Astrocyte (in vitro differentiated cells and primary cell): ENCODE measurements around the gene DIP2C. TPM values are rescaled to one million over a fixed set of nuclear protein-coding genes. Genes with fewer than 3 reads are reported as not detected.

ENCODE experiments used
- DNase-seq: peaks from one replicate; pipeline ENCODE4 v3.0.0-alpha.2; 2010; ENCODE audit warnings: low read depth
- FAIRE-seq: peaks from 2 replicates; lab custom pipeline; 2011; peaks lifted over from hg19 to GRCh38; lab: Jason Lieb, UNC
- H2AFZ ChIP-seq: 2 replicates; pipeline ENCODE4 v1.6.0; 2012; ENCODE audit warnings: low read depth, low read length, inconsistent platforms
- H3K27ac ChIP-seq: 2 replicates; pipeline ENCODE4 v1.5.1; 2011; ENCODE audit warnings: low read depth, low read length, inconsistent platforms
- H3K27me3 ChIP-seq: 2 replicates; pipeline ENCODE4 v1.6.0; 2011; ENCODE audit warnings: low read length, inconsistent platforms; ENCODE audit not compliant: insufficient read depth
- H3K36me3 ChIP-seq: 2 replicates; pipeline ENCODE4 v1.5.1; 2011; ENCODE audit warnings: low read length, inconsistent platforms; ENCODE audit not compliant: insufficient read depth
- H3K4me1 ChIP-seq: 2 replicates; pipeline ENCODE4 v1.5.1; 2011; ENCODE audit warnings: low read length, inconsistent platforms; ENCODE audit not compliant: insufficient read depth
- H3K4me2 ChIP-seq: 2 replicates; pipeline ENCODE4 v1.6.0; 2012; ENCODE audit warnings: low read length, inconsistent platforms
- H3K4me3 ChIP-seq: 2 replicates; pipeline ENCODE4 v1.5.1; 2011; ENCODE audit warnings: low read depth, mild to moderate bottlenecking, low read length, inconsistent platforms; ENCODE audit not compliant: insufficient read depth
- H3K79me2 ChIP-seq: 2 replicates; pipeline ENCODE4 v1.6.0; 2012; ENCODE audit warnings: mild to moderate bottlenecking, low read length, inconsistent platforms; ENCODE audit not compliant: insufficient read depth
- H3K9ac ChIP-seq: 2 replicates; pipeline ENCODE4 v1.6.0; 2012; ENCODE audit warnings: mild to moderate bottlenecking, low read length, inconsistent platforms
- H3K9me3 ChIP-seq: 2 replicates; pipeline ENCODE4 v1.5.1; 2012; ENCODE audit warnings: low read depth, mild to moderate bottlenecking, low read length, inconsistent platforms; ENCODE audit not compliant: insufficient read depth
- H4K20me1 ChIP-seq: 2 replicates; pipeline ENCODE4 v1.6.0; 2012; ENCODE audit warnings: low read length, inconsistent platforms; ENCODE audit not compliant: insufficient read depth
- H3K27ac Mint-ChIP-seq: one replicate; pipeline ENCODE4 v1.8.0; 2021; ENCODE audit warnings: mild to moderate bottlenecking, mixed read lengths; ENCODE audit not compliant: unreplicated experiment
- H3K27me3 Mint-ChIP-seq: one replicate; pipeline ENCODE4 v1.8.0; 2021; ENCODE audit warnings: low read depth, mixed read lengths; ENCODE audit not compliant: unreplicated experiment
- H3K36me3 Mint-ChIP-seq: one replicate; pipeline ENCODE4 v1.8.0; 2021; ENCODE audit warnings: low read depth, mixed read lengths; ENCODE audit not compliant: unreplicated experiment
- H3K4me1 Mint-ChIP-seq: one replicate; pipeline ENCODE4 v1.8.0; 2021; ENCODE audit warnings: low read depth, mixed read lengths; ENCODE audit not compliant: unreplicated experiment
- H3K4me3 Mint-ChIP-seq: one replicate; pipeline ENCODE4 v1.8.0; 2021; ENCODE audit warnings: mild to moderate bottlenecking, moderate library complexity, mixed read lengths; ENCODE audit not compliant: unreplicated experiment
- H3K9me3 Mint-ChIP-seq: one replicate; pipeline ENCODE4 v1.8.0; 2021; ENCODE audit warnings: mild to moderate bottlenecking, mixed read lengths; ENCODE audit not compliant: unreplicated experiment
- CTCF ChIP-seq: IDR thresholded peaks from 2 replicates; pipeline ENCODE4 v1.5.1; 2011; ENCODE audit warnings: low read depth, mild to moderate bottlenecking, inconsistent platforms, low read length, moderate library complexity; ENCODE audit not compliant: insufficient read depth
- EZH2 ChIP-seq: IDR thresholded peaks from 2 replicates; pipeline ENCODE4 v1.6.1; 2012; ENCODE audit warnings: mild to moderate bottlenecking, low read length, inconsistent platforms; ENCODE audit not compliant: insufficient read depth
- total RNA-seq: library from RNA; stranded (reverse); gene quantifications from 2 replicates; pipeline ENCODE4 v1.2.1, GENCODE V29; 2021

The DIP2C gene
- total RNA-seq, 1 donor from 2014 or later, result 27.3 TPM

DNA sequence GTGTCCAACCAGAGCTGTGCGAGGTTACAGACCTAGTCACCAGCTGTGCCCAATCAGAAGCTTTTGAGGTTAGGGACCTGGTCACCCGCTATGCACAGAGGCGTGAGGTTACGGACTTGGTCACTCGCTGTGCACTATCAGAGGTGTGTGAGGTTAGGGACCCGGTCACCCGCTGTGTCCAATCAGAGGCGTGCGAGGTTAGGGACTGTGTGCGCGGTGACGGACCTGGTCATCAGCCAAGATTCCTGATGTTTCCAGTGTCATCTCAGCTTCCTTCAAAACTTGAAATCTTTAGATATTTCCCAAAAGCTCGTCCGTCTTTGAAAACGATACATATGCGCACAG, 182.1 kb downstream of the DIP2C start:
- TF ChIP-seq CTCF, result no peak
- no peak for TF ChIP-seq EZH2
- no peaks in the 10 kb centered on the region for H3K27me3 Mint-ChIP-seq
- peaks cover 88% of the 10 kb centered on the region for H4K20me1 ChIP-seq

DNA sequence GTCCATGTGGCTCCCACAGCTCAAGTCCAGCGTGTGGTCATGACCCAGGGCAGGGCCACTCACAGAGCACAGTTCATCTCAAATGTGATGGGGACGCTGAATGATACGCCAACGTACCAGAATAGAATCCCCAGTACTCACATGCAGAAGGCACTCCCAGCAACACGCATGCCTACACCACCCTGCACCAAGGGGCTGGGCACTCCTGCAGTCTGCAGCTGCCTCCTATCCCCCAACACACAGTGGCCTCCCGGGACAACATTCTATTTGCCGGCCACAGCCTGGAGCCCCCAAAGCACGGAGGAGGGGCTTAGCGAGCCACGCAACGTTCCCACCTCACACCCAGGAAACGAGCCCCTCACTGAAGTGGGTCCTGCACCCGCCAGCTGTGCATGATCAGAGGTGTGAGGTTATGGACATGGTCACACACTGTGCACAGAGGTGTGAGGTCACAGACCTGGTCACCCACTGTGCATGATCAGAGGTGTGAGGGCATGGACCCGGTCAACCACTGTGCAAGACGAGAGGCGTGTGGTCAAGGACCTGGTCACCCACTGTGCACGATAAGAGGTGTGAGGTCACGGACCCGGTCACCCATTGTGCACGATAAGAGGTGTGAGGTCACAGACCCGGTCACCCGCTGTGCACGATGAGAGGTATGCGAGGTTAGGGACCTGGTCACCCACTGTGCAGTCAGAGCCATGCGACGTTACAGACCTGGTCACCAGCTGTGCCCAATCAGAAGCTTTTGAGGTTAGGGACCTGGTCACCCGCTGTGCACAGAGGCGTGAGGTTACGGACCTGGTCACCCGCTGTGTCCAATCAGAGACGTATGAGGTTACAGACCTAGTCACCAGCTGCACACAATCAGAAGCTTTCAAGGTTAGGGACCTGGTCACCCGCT, 182.8 kb downstream of the DIP2C start:
- H3K4me1 Mint-ChIP-seq, result peaks cover 9% of the 10 kb centered on the region
- Histone ChIP-seq H3K4me3 (no peak overlapping the region), H4K20me1 (peaks cover 92% of the 10 kb centered on the region), H2AFZ (no peak overlapping the region), H3K9ac (no peak overlapping the region), H3K4me1 (peaks cover 3% of the 10 kb centered on the region), H3K9me3 (no peaks in the 10 kb centered on the region), H3K79me2 (peaks cover 87% of the 10 kb centered on the region), H3K36me3 (no peaks in the 10 kb centered on the region), H3K4me2 (no peak overlapping the region), H3K27ac (no peak overlapping the region), H3K27me3 (no peaks in the 10 kb centered on the region)
- no peak for DNase-seq
- H3K36me3 Mint-ChIP-seq, result peaks cover 21% of the 10 kb centered on the region
- peak overlapping the region; percentile 9 for H3K27ac Mint-ChIP-seq
- H3K9me3 Mint-ChIP-seq, result peaks cover 3% of the 10 kb centered on the region
- TF ChIP-seq EZH2, result no peak
- no peak for TF ChIP-seq CTCF
- no peaks in the 10 kb centered on the region for H3K27me3 Mint-ChIP-seq
- no peak overlapping the region for H3K4me3 Mint-ChIP-seq
- no peak for FAIRE-seq

More for the DNA sequence above, 182.1 kb downstream of the DIP2C start:
- FAIRE-seq (no peak), DNase-seq (no peak)
- Mint-ChIP-seq H3K4me1 (peaks cover 12% of the 10 kb centered on the region), H3K27ac (peak overlapping the region; percentile 9), H3K36me3 (peaks cover 21% of the 10 kb centered on the region), H3K9me3 (peaks cover 3% of the 10 kb centered on the region), H3K4me3 (no peak overlapping the region)
- Histone ChIP-seq H3K9ac (no peak overlapping the region), H3K4me1 (peaks cover 3% of the 10 kb centered on the region), H3K27me3 (no peaks in the 10 kb centered on the region), H3K4me3 (no peak overlapping the region), H3K9me3 (no peaks in the 10 kb centered on the region), H3K27ac (no peak overlapping the region), H3K79me2 (peaks cover 86% of the 10 kb centered on the region), H3K4me2 (no peak overlapping the region), H3K36me3 (no peaks in the 10 kb centered on the region), H2AFZ (no peak overlapping the region)

GRCh38 chr10:505419-505818, 184.0 kb downstream of the DIP2C start:
- Mint-ChIP-seq H3K4me3 (no peak overlapping the region), H3K36me3 (peaks cover 21% of the 10 kb centered on the region), H3K27me3 (no peaks in the 10 kb centered on the region), H3K4me1 (peaks cover 7% of the 10 kb centered on the region), H3K9me3 (peaks cover 3% of the 10 kb centered on the region), H3K27ac (no peak overlapping the region)
- Histone ChIP-seq H3K27me3 (no peaks in the 10 kb centered on the region), H3K9me3 (no peaks in the 10 kb centered on the region), H3K79me2 (peaks cover 93% of the 10 kb centered on the region), H3K27ac (no peak overlapping the region), H4K20me1 (peaks cover 99% of the 10 kb centered on the region), H2AFZ (no peak overlapping the region), H3K36me3 (no peaks in the 10 kb centered on the region), H3K4me2 (no peak overlapping the region), H3K4me3 (no peak overlapping the region), H3K4me1 (peaks cover 10% of the 10 kb centered on the region), H3K9ac (no peak overlapping the region)
- TF ChIP-seq CTCF (no peak), EZH2 (no peak)
- FAIRE-seq, result no peak
- DNase-seq, result no peak
